ENCODE results near the gene NFIX.

Gene NFIX

DNA sequence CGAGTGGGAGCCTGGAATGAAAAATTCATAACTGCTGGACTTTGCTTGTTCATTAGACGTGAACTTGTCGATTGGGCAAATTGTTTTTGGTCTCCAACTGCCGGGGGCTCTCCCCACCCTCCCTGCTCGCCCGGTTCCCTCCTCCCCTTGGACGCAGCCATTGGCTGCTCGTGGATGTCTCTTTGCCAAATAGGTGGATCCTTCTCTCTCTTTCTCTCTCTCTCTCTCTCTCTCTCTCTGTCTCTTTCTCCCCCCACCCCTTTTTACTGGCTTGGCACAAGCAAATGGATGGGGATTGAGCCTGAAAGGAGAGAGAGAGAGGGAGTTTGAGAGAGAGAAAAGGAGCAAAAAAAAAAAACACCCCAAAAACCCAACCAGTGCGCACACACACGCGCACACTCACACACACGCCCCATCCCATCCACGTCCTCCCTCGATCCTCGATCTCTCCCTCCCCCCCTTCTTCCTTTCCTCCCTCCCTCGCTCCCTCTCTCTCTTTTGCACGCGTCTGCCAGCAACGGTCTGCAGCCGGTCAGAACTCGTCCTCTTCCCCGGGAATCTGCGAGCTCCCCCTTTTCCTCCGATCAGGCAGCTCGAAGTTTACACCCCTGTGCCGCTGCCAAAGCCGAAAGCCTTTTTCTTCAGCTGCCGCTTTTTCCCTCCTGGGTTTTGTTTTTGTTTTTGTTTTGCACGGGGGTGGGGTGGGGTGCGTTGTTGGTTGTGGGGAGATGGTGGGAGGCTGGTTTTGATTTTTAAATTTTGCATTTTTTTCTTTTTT, 27.8 kb downstream of the NFIX start:
- Histone ChIP-seq H2AK5ac (ENCODE audit: low read length) (no peak overlapping the region), H3K4me3 (ENCODE audit: low read length) (no peak overlapping the region)

DNA sequence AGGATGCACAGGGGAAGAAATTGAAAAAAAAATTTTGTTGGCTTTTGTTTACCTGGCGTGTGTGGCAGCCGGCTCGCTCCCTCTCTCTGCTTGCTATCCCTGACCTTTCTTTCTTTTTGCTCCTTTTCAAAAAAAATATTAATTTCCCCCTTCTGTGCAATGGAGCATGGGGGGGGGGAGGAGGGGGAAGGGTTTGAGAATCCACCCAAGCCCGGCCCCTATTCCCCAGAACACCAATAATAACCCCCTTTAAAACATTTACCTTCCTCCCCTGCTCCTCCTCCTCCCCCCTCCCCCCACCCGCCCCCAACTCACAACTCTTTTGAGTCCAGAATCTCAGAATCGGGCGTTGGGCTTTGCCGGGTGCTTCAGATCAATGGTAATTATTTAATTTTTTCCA, 28.4 kb downstream of the NFIX start:
- Histone ChIP-seq H3K9ac (ENCODE audit: low read length) (no peak overlapping the region), H4K5ac (ENCODE audit: low read length) (no peak overlapping the region), H3K18ac (ENCODE audit: low read length) (no peak overlapping the region), H3K27me3 (ENCODE audit: insufficient read depth, low read length, poor library complexity) (peaks cover 90% of the 10 kb centered on the region), H3K56ac (ENCODE audit: low read length) (no peak overlapping the region), H3K4me1 (ENCODE audit: control insufficient read depth, low read depth, low read length) (no peaks in the 10 kb centered on the region), H3K79me2 (ENCODE audit: control insufficient read depth, insufficient read depth, low read length) (no peaks in the 10 kb centered on the region), H3K79me1 (ENCODE audit: low read length) (no peaks in the 10 kb centered on the region), H4K8ac (ENCODE audit: low read depth, low read length) (no peak overlapping the region), H3K23ac (ENCODE audit: low read length) (no peak overlapping the region), H2AK5ac (ENCODE audit: low read length) (no peak overlapping the region), H2BK120ac (ENCODE audit: low read depth, low read length) (no peak overlapping the region), H2BK15ac (replicated peaks; ENCODE audit: low read depth) (no peak overlapping the region), H3K27ac (ENCODE audit: low read depth, low read length) (no peak overlapping the region), H3K4me2 (ENCODE audit: low read length) (no peak overlapping the region), H2BK5ac (ENCODE audit: low read length) (no peak overlapping the region), H3K4me3 (ENCODE audit: low read length) (no peak overlapping the region), H3K4ac (ENCODE audit: low read depth, low read length) (no peak overlapping the region), H3K36me3 (ENCODE audit: control insufficient read depth, insufficient read depth, low read length) (no peaks in the 10 kb centered on the region)
- WGBS (ENCODE audit: extremely low coverage, insufficient coverage, low lambda C conversion rate) = no CpG with 5 or more reads among the region's 8 CpGs
- DNase-seq = no peak

More for the DNA sequence above, 27.8 kb downstream of the NFIX start:
- no peak overlapping the region for H3K18ac ChIP-seq (ENCODE audit: low read length)
- no peaks in the 10 kb centered on the region for H3K4me1 ChIP-seq (ENCODE audit: control insufficient read depth, low read depth, low read length)
- H3K27ac ChIP-seq (ENCODE audit: low read depth, low read length) = no peak overlapping the region
- H3K56ac ChIP-seq (ENCODE audit: low read length) = peak overlapping the region; percentile 37
- no peak overlapping the region for H2BK5ac ChIP-seq (ENCODE audit: low read length)
- peak; percentile 50 for DNase-seq
- H3K4me2 ChIP-seq (ENCODE audit: low read length) = peak overlapping the region; percentile 1
- no peaks in the 10 kb centered on the region for H3K79me2 ChIP-seq (ENCODE audit: control insufficient read depth, insufficient read depth, low read length)
- H4K8ac ChIP-seq (ENCODE audit: low read depth, low read length) = no peak overlapping the region
- WGBS (ENCODE audit: extremely low coverage, insufficient coverage, low lambda C conversion rate) = no CpG with 5 or more reads among the region's 30 CpGs
- H3K23ac ChIP-seq (ENCODE audit: low read length) = no peak overlapping the region
- no peaks in the 10 kb centered on the region for H3K36me3 ChIP-seq (ENCODE audit: control insufficient read depth, insufficient read depth, low read length)
- H4K5ac ChIP-seq (ENCODE audit: low read length) = no peak overlapping the region
- no peaks in the 10 kb centered on the region for H3K79me1 ChIP-seq (ENCODE audit: low read length)
- peaks cover 88% of the 10 kb centered on the region for H3K27me3 ChIP-seq (ENCODE audit: insufficient read depth, low read length, poor library complexity)
- no peak overlapping the region for H2BK120ac ChIP-seq (ENCODE audit: low read depth, low read length)
- H3K4ac ChIP-seq (ENCODE audit: low read depth, low read length) = no peak overlapping the region
- no peak overlapping the region for H3K9ac ChIP-seq (ENCODE audit: low read length)
- no peak overlapping the region for H2BK15ac ChIP-seq (replicated peaks; ENCODE audit: low read depth)

DNA sequence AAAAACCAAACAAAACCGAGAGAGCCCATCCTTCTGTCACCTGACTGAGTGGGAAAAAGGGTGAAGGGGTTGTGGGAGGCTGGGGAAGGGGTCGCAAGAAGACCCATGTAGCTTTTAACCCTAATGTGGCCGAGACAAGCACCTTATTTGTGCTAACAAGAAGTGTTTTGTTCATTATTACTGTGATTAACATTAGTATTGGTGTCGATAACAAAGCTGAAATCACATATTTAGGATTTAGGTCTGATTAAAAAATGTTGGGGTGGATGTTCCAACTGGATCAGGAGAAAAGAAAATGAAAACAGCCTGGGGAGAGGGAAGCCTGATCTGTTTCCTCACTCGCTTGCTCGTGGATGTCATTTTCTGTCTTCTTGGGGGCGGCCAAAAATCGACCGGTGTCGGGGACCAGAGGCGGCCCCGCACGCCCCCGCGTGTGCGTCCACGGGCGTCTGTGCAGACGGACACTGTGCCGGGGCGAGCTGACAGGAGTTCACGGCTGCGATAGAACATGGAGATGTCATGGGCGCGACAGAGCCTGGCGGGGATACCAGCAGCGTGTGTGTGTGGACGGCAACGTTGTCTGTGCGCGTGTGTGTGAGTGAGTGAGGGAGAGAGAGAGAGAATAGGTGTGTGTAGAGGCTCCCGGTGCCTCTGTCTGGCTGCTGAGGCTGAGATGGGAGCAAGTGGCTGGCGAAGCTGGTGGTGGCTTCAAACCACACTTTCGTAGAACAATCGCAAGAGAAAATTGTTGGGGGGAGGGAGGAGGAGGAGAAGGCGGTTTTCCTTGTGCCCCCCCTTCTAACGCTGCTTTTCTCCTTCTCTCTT, 29.1 kb downstream of the NFIX start:
- Histone ChIP-seq H3K23ac (ENCODE audit: low read length) (no peak overlapping the region), H2BK120ac (ENCODE audit: low read depth, low read length) (no peak overlapping the region), H3K4me1 (ENCODE audit: control insufficient read depth, low read depth, low read length) (no peaks in the 10 kb centered on the region), H3K79me2 (ENCODE audit: control insufficient read depth, insufficient read depth, low read length) (no peaks in the 10 kb centered on the region), H4K8ac (ENCODE audit: low read depth, low read length) (no peak overlapping the region), H3K27ac (ENCODE audit: low read depth, low read length) (no peak overlapping the region), H3K36me3 (ENCODE audit: control insufficient read depth, insufficient read depth, low read length) (no peaks in the 10 kb centered on the region), H3K79me1 (ENCODE audit: low read length) (no peaks in the 10 kb centered on the region), H4K5ac (ENCODE audit: low read length) (no peak overlapping the region), H3K27me3 (ENCODE audit: insufficient read depth, low read length, poor library complexity) (peaks cover 89% of the 10 kb centered on the region), H3K18ac (ENCODE audit: low read length) (no peak overlapping the region), H3K4me2 (ENCODE audit: low read length) (no peak overlapping the region), H2AK5ac (ENCODE audit: low read length) (no peak overlapping the region), H3K4ac (ENCODE audit: low read depth, low read length) (no peak overlapping the region), H2BK15ac (replicated peaks; ENCODE audit: low read depth) (no peak overlapping the region), H3K9ac (ENCODE audit: low read length) (no peak overlapping the region), H3K4me3 (ENCODE audit: low read length) (no peak overlapping the region), H3K56ac (ENCODE audit: low read length) (no peak overlapping the region), H2BK5ac (ENCODE audit: low read length) (no peak overlapping the region)
- WGBS (ENCODE audit: extremely low coverage, insufficient coverage, low lambda C conversion rate) = no CpG with 5 or more reads among the region's 37 CpGs
- peak; percentile 23 for DNase-seq

DNA sequence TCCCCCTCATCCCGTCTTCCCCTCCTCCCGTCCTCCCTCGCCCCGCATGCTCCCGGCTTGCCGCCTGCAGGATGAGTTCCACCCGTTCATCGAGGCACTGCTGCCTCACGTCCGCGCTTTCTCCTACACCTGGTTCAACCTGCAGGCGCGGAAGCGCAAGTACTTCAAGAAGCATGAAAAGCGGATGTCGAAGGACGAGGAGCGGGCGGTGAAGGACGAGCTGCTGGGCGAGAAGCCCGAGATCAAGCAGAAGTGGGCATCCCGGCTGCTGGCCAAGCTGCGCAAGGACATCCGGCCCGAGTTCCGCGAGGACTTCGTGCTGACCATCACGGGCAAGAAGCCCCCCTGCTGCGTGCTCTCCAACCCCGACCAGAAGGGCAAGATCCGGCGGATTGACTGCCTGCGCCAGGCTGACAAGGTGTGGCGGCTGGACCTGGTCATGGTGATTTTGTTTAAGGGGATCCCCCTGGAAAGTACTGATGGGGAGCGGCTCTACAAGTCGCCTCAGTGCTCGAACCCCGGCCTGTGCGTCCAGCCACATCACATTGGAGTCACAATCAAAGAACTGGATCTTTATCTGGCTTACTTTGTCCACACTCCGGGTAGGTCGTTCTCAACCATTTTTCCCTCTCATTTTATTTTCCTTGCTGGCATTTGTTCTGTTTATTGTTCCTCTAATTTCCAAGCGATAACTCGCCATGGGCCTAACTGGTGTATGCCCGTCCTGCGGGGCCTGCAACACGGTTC, 29.8 kb downstream of the NFIX start:
- Histone ChIP-seq H2BK120ac (ENCODE audit: low read depth, low read length) (no peak overlapping the region), H4K5ac (ENCODE audit: low read length) (no peak overlapping the region), H3K4me3 (ENCODE audit: low read length) (no peak overlapping the region), H3K4me1 (ENCODE audit: control insufficient read depth, low read depth, low read length) (no peaks in the 10 kb centered on the region), H3K36me3 (ENCODE audit: control insufficient read depth, insufficient read depth, low read length) (no peaks in the 10 kb centered on the region), H3K4me2 (ENCODE audit: low read length) (no peak overlapping the region), H3K56ac (ENCODE audit: low read length) (no peak overlapping the region), H3K18ac (ENCODE audit: low read length) (no peak overlapping the region), H3K79me2 (ENCODE audit: control insufficient read depth, insufficient read depth, low read length) (no peaks in the 10 kb centered on the region), H3K4ac (ENCODE audit: low read depth, low read length) (no peak overlapping the region), H3K79me1 (ENCODE audit: low read length) (no peaks in the 10 kb centered on the region), H4K8ac (ENCODE audit: low read depth, low read length) (no peak overlapping the region), H3K27ac (ENCODE audit: low read depth, low read length) (no peak overlapping the region), H3K27me3 (ENCODE audit: insufficient read depth, low read length, poor library complexity) (peaks cover 89% of the 10 kb centered on the region), H3K23ac (ENCODE audit: low read length) (peak overlapping the region; percentile 29), H2BK15ac (replicated peaks; ENCODE audit: low read depth) (no peak overlapping the region), H2BK5ac (ENCODE audit: low read length) (no peak overlapping the region), H2AK5ac (ENCODE audit: low read length) (no peak overlapping the region), H3K9ac (ENCODE audit: low read length) (no peak overlapping the region)
- DNase-seq = peak; percentile 50
- no CpG with 5 or more reads among the region's 48 CpGs for WGBS (ENCODE audit: extremely low coverage, insufficient coverage, low lambda C conversion rate)

DNA sequence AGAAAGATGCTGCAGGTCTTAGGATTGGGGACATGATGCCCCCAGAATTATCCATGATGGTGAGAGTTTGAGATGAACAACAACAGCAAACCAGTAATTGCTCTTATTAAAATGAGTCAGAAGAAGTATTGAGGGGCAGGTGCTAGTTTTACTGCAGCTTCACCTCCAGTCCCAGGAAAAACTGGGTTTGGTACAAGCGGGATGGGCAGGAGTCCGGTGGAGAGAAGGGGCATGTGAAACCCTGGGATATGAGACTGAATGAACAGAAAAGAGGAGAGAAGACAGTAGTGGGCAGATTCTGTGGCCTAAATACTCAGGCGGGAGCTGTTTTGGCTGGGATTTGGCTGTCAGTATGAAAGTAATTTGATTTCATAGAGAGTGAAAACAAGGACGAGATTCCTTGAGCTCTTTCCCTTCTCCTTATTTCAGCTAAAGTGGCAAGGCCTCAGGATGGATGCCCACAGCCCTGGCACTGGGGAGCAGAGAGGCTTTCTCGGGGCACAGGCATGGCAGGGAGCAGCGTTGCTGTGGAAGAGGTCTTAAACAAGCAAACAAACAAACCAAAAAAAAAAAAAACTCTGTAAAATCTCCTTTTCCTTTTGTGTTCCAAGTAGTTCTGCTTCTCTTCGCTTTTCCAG, 30.7 kb downstream of the NFIX start:
- Histone ChIP-seq H2BK5ac (ENCODE audit: low read length) (no peak overlapping the region), H3K36me3 (ENCODE audit: control insufficient read depth, insufficient read depth, low read length) (no peaks in the 10 kb centered on the region), H3K4ac (ENCODE audit: low read depth, low read length) (no peak overlapping the region), H2AK5ac (ENCODE audit: low read length) (no peak overlapping the region), H4K5ac (ENCODE audit: low read length) (no peak overlapping the region), H4K8ac (ENCODE audit: low read depth, low read length) (no peak overlapping the region), H3K4me2 (ENCODE audit: low read length) (no peak overlapping the region), H3K79me1 (ENCODE audit: low read length) (no peaks in the 10 kb centered on the region), H3K56ac (ENCODE audit: low read length) (no peak overlapping the region), H3K27me3 (ENCODE audit: insufficient read depth, low read length, poor library complexity) (peaks cover 81% of the 10 kb centered on the region), H3K4me1 (ENCODE audit: control insufficient read depth, low read depth, low read length) (no peaks in the 10 kb centered on the region), H3K27ac (ENCODE audit: low read depth, low read length) (no peak overlapping the region), H3K9ac (ENCODE audit: low read length) (no peak overlapping the region), H3K23ac (ENCODE audit: low read length) (no peak overlapping the region), H2BK120ac (ENCODE audit: low read depth, low read length) (no peak overlapping the region), H2BK15ac (replicated peaks; ENCODE audit: low read depth) (no peak overlapping the region), H3K18ac (ENCODE audit: low read length) (no peak overlapping the region), H3K79me2 (ENCODE audit: control insufficient read depth, insufficient read depth, low read length) (no peaks in the 10 kb centered on the region), H3K4me3 (ENCODE audit: low read length) (no peak overlapping the region)
- DNase-seq = no peak
- no CpG with 5 or more reads among the region's 7 CpGs for WGBS (ENCODE audit: extremely low coverage, insufficient coverage, low lambda C conversion rate)
